D721Med (cell line): ENCODE measurements around the gene LMO7.

Experiments used
- DNase-seq: peaks from one replicate; pipeline ENCODE4 v3.0.0; 2011; ENCODE audit warnings: low spot score; ENCODE audit not compliant: insufficient read length
- FAIRE-seq: peaks from 2 replicates; lab custom pipeline; 2011; peaks lifted over from hg19 to GRCh38; lab: Jason Lieb, UNC
- CTCF ChIP-seq: IDR thresholded peaks from 2 replicates; pipeline ENCODE4 v1.5.1; 2012; ENCODE audit warnings: mild to moderate bottlenecking, control low read depth; ENCODE audit not compliant: insufficient read depth; ENCODE audit errors: missing control alignments

The LMO7 gene

GRCh38 chr13:75812751-75813181 lies 176.6 kb downstream of the LMO7 start:
- DNase-seq (no peak), FAIRE-seq (no peak)
- no peak for TF ChIP-seq CTCF

GRCh38 chr13:75813323-75813722 lies 177.2 kb downstream of the LMO7 start:
- DNase-seq (no peak), FAIRE-seq (no peak)
- no peak for TF ChIP-seq CTCF

GRCh38 chr13:75818179-75818967 lies 182.2 kb downstream of the LMO7 start:
- no peak for TF ChIP-seq CTCF
- DNase-seq (no peak), FAIRE-seq (no peak)

- DNase-seq = no peak
- FAIRE-seq = no peak
- no peak for TF ChIP-seq CTCF
Observed at GRCh38 chr13:75818968-75819225, 182.8 kb downstream of the LMO7 start.

GRCh38 chr13:75825161-75825560 lies 189.0 kb downstream of the LMO7 start:
- FAIRE-seq (no peak), DNase-seq (no peak)
- TF ChIP-seq CTCF = no peak

- DNase-seq (no peak), FAIRE-seq (no peak)
- TF ChIP-seq CTCF = no peak
Observed at GRCh38 chr13:75825594-75825993, 189.5 kb downstream of the LMO7 start.

GRCh38 chr13:75826391-75826790 lies 190.3 kb downstream of the LMO7 start:
- no peak for FAIRE-seq
- no peak for TF ChIP-seq CTCF
- no peak for DNase-seq
